Mucosa of stomach (tissue), 1 donor: ENCODE data around the gene CHSY1.

ENCODE experiments used
- H3K27me3 ChIP-seq: one replicate; pipeline ENCODE4 v1.7.0; 2013; ENCODE audit warnings: mild to moderate bottlenecking, low read length; ENCODE audit not compliant: control insufficient read depth, insufficient read depth
- H3K36me3 ChIP-seq: one replicate; pipeline ENCODE4 v1.7.0; 2013; ENCODE audit warnings: low read length; ENCODE audit not compliant: control insufficient read depth, insufficient read depth
- H3K4me1 ChIP-seq: one replicate; pipeline ENCODE4 v1.7.0; 2013; ENCODE audit warnings: mild to moderate bottlenecking, low read length; ENCODE audit not compliant: control insufficient read depth, insufficient read depth
- H3K4me3 ChIP-seq: one replicate; pipeline ENCODE4 v1.7.0; 2013; ENCODE audit warnings: low read length
- H3K9ac ChIP-seq: one replicate; pipeline ENCODE4 v1.7.0; 2013; ENCODE audit warnings: mild to moderate bottlenecking, low read length, moderate library complexity
- H3K9me3 ChIP-seq: one replicate; pipeline ENCODE4 v1.7.0; 2013; ENCODE audit warnings: mild to moderate bottlenecking, low read length, moderate library complexity; ENCODE audit not compliant: control insufficient read depth
- donor health status: Pancreatic carcinoma.

Gene CHSY1

DNA sequence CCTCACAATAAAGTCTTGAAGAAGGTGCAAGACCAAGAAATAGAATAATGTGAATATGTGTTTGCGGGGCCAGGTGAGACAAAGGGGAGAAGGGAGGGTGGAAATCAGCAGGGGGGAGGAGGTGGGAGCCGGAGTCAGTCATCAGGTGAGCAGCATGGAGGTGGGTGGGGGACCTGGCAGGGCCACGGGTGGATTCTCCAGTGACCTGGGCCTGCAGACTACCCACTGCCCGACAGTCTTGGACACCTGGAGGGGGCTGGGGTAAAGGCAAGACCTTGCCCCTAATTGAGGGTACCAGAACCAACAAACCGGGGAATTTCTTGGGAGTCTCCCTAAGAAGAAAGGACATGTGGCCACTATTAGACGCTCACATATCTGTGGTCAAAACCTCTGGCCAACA, 95.8 kb downstream of the CHSY1 start:
- H3K36me3 ChIP-seq, result no peaks in the 10 kb centered on the region
- H3K9me3 ChIP-seq, result no peaks in the 10 kb centered on the region
- no peak overlapping the region for H3K9ac ChIP-seq
- H3K4me1 ChIP-seq, result no peaks in the 10 kb centered on the region
- no peaks in the 10 kb centered on the region for H3K27me3 ChIP-seq
- H3K4me3 ChIP-seq, result no peak overlapping the region

DNA sequence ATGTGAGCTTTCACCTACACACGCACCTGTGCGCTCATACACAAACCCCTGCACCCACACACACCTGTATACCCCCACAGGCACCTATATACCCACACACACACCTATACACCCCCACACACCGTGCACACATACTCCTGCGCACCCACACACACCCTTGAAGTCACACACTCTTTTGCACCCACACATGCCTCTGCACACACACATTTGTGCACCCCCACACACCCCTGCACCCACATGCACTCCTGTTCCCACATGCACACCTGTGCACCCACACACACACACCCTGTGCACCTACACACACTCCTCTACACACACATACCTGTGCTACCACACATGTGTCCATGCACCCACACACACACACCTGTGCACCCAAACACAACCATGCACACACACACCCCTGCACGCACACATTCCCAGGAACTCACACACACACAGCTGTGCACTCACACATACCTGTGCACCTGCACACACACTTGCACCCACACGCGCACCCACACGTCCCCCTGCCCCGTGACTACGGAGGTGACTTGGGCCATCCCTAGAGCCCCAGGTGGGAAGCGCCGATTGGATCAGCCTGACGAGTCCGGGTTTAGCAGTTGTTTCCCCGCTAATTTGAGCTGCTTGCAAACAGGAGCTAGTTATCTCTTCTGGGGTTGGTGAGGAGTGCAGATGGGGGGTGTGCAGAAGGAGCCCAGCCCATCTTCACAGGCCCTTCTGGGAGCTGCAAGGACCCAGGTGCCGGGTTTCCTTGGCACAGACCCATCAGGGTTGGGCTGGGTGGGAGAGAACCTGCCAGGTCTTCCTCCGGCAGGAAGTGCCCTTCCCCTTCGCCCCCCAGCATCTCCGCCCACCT, 97.8 kb downstream of the CHSY1 start:
- H3K4me1 ChIP-seq, result no peaks in the 10 kb centered on the region
- H3K9me3 ChIP-seq, result no peaks in the 10 kb centered on the region
- no peaks in the 10 kb centered on the region for H3K36me3 ChIP-seq
- H3K9ac ChIP-seq, result no peak overlapping the region
- no peak overlapping the region for H3K4me3 ChIP-seq
- H3K27me3 ChIP-seq, result no peaks in the 10 kb centered on the region

- Histone ChIP-seq H3K4me1 (no peaks in the 10 kb centered on the region), H3K36me3 (no peaks in the 10 kb centered on the region), H3K9me3 (no peaks in the 10 kb centered on the region), H3K27me3 (no peaks in the 10 kb centered on the region), H3K4me3 (no peak overlapping the region), H3K9ac (no peak overlapping the region)
These were observed 98.9 kb downstream of the CHSY1 start for GRCh38 chr15:101152914-101153313.

GRCh38 chr15:101151288-101151687, 100.6 kb downstream of the CHSY1 start:
- Histone ChIP-seq H3K4me3 (no peak overlapping the region), H3K27me3 (no peaks in the 10 kb centered on the region), H3K4me1 (no peaks in the 10 kb centered on the region), H3K9me3 (no peaks in the 10 kb centered on the region), H3K9ac (no peak overlapping the region), H3K36me3 (no peaks in the 10 kb centered on the region)

DNA sequence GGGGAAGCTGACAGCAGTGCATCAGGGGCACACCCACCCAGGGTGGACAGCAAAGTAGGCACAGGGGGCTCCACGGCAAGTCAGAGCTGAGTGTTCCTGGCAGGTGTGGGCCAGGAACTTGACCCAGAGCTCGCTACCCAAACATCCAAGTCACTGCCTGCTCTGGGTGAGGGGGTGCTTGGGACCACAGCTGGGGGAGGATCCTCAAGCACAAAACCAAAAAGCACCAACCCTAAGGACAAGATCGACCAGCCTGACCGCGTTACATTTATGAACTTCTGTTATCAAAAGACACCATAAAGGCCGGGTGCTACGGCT, 101.2 kb downstream of the CHSY1 start:
- no peak overlapping the region for H3K9ac ChIP-seq
- H3K9me3 ChIP-seq, result no peaks in the 10 kb centered on the region
- no peaks in the 10 kb centered on the region for H3K36me3 ChIP-seq
- no peaks in the 10 kb centered on the region for H3K4me1 ChIP-seq
- no peaks in the 10 kb centered on the region for H3K27me3 ChIP-seq
- H3K4me3 ChIP-seq, result no peak overlapping the region

DNA sequence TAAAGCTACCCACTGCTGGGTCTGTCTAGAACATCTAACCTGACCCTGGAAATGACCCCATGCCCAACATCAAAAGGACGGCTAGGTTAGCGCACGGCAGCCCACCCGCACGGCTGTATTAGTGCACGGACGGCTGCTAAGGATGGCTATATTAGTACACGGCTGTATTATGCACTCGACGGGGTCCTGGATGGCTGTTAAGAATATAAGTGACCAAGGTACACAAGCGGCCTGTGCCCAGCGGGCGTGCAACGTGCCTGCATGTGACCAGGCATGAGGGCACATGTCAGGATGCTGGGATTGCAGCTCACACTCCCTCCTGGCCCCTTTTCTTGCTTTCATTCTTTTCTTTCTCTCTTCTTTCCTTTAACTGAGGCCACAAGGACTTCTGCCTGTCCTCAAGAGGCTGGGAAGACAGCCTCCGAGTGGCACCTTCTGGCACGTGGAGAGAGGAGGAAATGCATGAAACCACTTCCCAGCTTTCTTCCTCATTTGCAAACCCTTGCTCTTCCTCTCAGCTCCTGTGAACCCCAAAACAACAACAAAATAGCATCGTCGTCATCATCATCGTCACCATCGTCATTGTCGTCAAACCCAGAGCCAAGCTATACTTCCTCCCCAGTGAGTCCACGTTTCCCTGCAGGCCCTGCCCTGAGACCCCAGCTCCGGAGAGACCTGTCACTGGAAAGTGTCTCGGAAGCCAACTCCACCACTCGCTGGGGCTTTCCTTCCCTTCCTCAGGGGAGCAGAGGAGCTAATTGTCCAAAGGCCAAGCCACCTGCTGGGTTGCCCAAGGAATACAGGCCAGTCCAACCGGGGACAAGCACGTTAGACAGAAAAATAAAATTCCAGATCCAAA, 101.8 kb downstream of the CHSY1 start:
- H3K9me3 ChIP-seq, result no peaks in the 10 kb centered on the region
- no peaks in the 10 kb centered on the region for H3K4me1 ChIP-seq
- no peaks in the 10 kb centered on the region for H3K27me3 ChIP-seq
- H3K36me3 ChIP-seq, result no peaks in the 10 kb centered on the region
- H3K9ac ChIP-seq, result no peak overlapping the region
- no peak overlapping the region for H3K4me3 ChIP-seq

- Histone ChIP-seq H3K4me3 (no peak overlapping the region), H3K36me3 (no peaks in the 10 kb centered on the region), H3K4me1 (no peaks in the 10 kb centered on the region), H3K9me3 (no peaks in the 10 kb centered on the region), H3K27me3 (no peaks in the 10 kb centered on the region), H3K9ac (no peak overlapping the region)
These were observed 102.8 kb downstream of the CHSY1 start for GRCh38 chr15:101148881-101149664.

- no peaks in the 10 kb centered on the region for H3K36me3 ChIP-seq
- no peak overlapping the region for H3K4me3 ChIP-seq
- no peak overlapping the region for H3K9ac ChIP-seq
- no peaks in the 10 kb centered on the region for H3K9me3 ChIP-seq
- no peaks in the 10 kb centered on the region for H3K27me3 ChIP-seq
- no peaks in the 10 kb centered on the region for H3K4me1 ChIP-seq
These were observed 103.5 kb downstream of the CHSY1 start for GRCh38 chr15:101148166-101148880.

- no peaks in the 10 kb centered on the region for H3K27me3 ChIP-seq
- H3K4me1 ChIP-seq, result no peaks in the 10 kb centered on the region
- no peak overlapping the region for H3K9ac ChIP-seq
- no peak overlapping the region for H3K4me3 ChIP-seq
- H3K9me3 ChIP-seq, result no peaks in the 10 kb centered on the region
- no peaks in the 10 kb centered on the region for H3K36me3 ChIP-seq
These were observed 104.7 kb downstream of the CHSY1 start for GRCh38 chr15:101147181-101147580.

DNA sequence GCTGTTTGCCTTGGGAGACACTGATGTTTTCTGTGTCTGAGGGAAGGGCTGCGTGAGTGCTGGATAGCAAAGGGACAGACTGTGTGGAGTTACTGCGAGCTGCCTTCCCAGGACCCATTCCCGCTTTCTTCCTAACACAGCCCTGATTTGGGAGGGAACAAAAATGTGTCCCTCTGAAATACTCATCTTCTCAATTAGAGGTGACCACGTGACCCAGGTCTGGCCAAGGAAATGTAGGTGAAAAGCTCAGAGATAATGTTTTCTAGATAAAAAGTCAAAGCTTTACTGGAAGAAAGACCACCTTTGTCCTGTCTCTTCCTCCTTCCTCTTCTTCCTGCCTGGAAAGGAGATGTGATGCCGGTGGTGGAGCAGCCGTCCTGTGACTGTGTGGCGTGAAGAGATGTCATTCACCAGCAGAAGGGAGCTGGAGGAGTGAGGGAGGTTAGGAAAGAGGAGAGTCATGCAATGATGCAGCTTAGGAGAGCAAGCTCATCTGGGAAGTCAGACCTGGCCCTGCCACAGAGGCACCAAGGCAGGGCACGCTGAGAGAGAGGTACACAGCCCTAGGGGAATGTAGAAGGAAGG, 105.6 kb downstream of the CHSY1 start:
- Histone ChIP-seq H3K9me3 (no peaks in the 10 kb centered on the region), H3K4me1 (no peaks in the 10 kb centered on the region), H3K27me3 (no peaks in the 10 kb centered on the region), H3K9ac (no peak overlapping the region), H3K4me3 (no peak overlapping the region), H3K36me3 (no peaks in the 10 kb centered on the region)

GRCh38 chr15:101145362-101145761, 106.5 kb downstream of the CHSY1 start:
- no peaks in the 10 kb centered on the region for H3K27me3 ChIP-seq
- no peaks in the 10 kb centered on the region for H3K9me3 ChIP-seq
- no peaks in the 10 kb centered on the region for H3K36me3 ChIP-seq
- no peaks in the 10 kb centered on the region for H3K4me1 ChIP-seq
- no peak overlapping the region for H3K4me3 ChIP-seq
- no peak overlapping the region for H3K9ac ChIP-seq
